GM19239 (cell line): Measurements from ENCODE around the gene HSPA12B.

ENCODE experiments used
- DNase-seq: peaks from one replicate; pipeline ENCODE4 v3.0.0; 2011; ENCODE audit warnings: low spot score; ENCODE audit not compliant: insufficient read length
- FAIRE-seq: peaks from 2 replicates; lab custom pipeline; 2011; peaks lifted over from hg19 to GRCh38; lab: Jason Lieb, UNC

HSPA12B gene

GRCh38 chr20:3744806-3745685, 12.6 kb downstream of the HSPA12B start:
- no peak for FAIRE-seq

GRCh38 chr20:3745686-3746173, 13.2 kb downstream of the HSPA12B start:
- FAIRE-seq (no peak), DNase-seq (no peak)

More at GRCh38 chr20:3744806-3745685, 12.6 kb downstream of the HSPA12B start:
- no peak for DNase-seq

- no peak for DNase-seq
- FAIRE-seq = no peak
Measured at GRCh38 chr20:3747471-3747870, 15.0 kb downstream of the HSPA12B start.

GRCh38 chr20:3748073-3748472, 15.6 kb downstream of the HSPA12B start:
- no peak for DNase-seq
- FAIRE-seq = no peak

- DNase-seq = no peak
- FAIRE-seq = no peak
Measured at GRCh38 chr20:3749087-3749688, 16.7 kb downstream of the HSPA12B start.

- peak; percentile 75 for DNase-seq
Measured at GRCh38 chr20:3749689-3750531, 17.4 kb downstream of the HSPA12B start.

GRCh38 chr20:3751305-3751674, 18.8 kb downstream of the HSPA12B start:
- DNase-seq (no peak), FAIRE-seq (no peak)

More at GRCh38 chr20:3749689-3750531, 17.4 kb downstream of the HSPA12B start:
- FAIRE-seq = no peak

- FAIRE-seq (no peak), DNase-seq (no peak)
Measured at GRCh38 chr20:3751675-3752385, 19.3 kb downstream of the HSPA12B start.

GRCh38 chr20:3752386-3752759, 19.9 kb downstream of the HSPA12B start:
- no peak for FAIRE-seq
- DNase-seq = no peak

GRCh38 chr20:3753098-3753497, 20.6 kb downstream of the HSPA12B start:
- FAIRE-seq = peak; percentile 91
- DNase-seq = peak; percentile 91

- FAIRE-seq = no peak
- no peak for DNase-seq
Measured at GRCh38 chr20:3753501-3754275, 21.2 kb downstream of the HSPA12B start.

- FAIRE-seq = no peak
- DNase-seq = no peak
Measured at GRCh38 chr20:3754276-3754630, 21.8 kb downstream of the HSPA12B start.

- no peak for DNase-seq
- no peak for FAIRE-seq
Measured at GRCh38 chr20:3755269-3755668, 22.8 kb downstream of the HSPA12B start.

- DNase-seq (no peak), FAIRE-seq (no peak)
Measured at GRCh38 chr20:3755814-3756480, 23.5 kb downstream of the HSPA12B start.

GRCh38 chr20:3757268-3757667, 24.8 kb downstream of the HSPA12B start:
- FAIRE-seq (no peak), DNase-seq (no peak)

GRCh38 chr20:3758566-3758965, 26.1 kb downstream of the HSPA12B start:
- FAIRE-seq (no peak), DNase-seq (no peak)

- DNase-seq (no peak), FAIRE-seq (no peak)
Measured at GRCh38 chr20:3759316-3759823, 26.9 kb downstream of the HSPA12B start.

GRCh38 chr20:3759884-3760283, 27.4 kb downstream of the HSPA12B start:
- DNase-seq (no peak), FAIRE-seq (no peak)
